GM18868 (cell line): ENCODE results near the gene LRRC55.
A peak's percentile ranks its signal among the peaks of the same experiment; 100 is the strongest.

Source experiments
- ATAC-seq: cut with Tn5 transposase; IDR thresholded peaks from one replicate; pipeline ENCODE4 v1.9.1; 2021; ENCODE audit warnings: mild to moderate bottlenecking, moderate library complexity; ENCODE audit not compliant: unreplicated experiment

Gene LRRC55

GRCh38 chr11:57199330-57199729 lies 17.6 kb downstream of the LRRC55 start:
- no peak for ATAC-seq

GRCh38 chr11:57200917-57201316 lies 19.2 kb downstream of the LRRC55 start:
- ATAC-seq = no peak

GRCh38 chr11:57202281-57202680 lies 20.5 kb downstream of the LRRC55 start:
- no peak for ATAC-seq

GRCh38 chr11:57203359-57203758 lies 21.6 kb downstream of the LRRC55 start:
- no peak for ATAC-seq

GRCh38 chr11:57203882-57204480 lies 22.2 kb downstream of the LRRC55 start:
- no peak for ATAC-seq

GRCh38 chr11:57205041-57205641 lies 23.4 kb downstream of the LRRC55 start:
- no peak for ATAC-seq

- no peak for ATAC-seq
These were observed 25.4 kb downstream of the LRRC55 start for GRCh38 chr11:57207168-57207567.

- no peak for ATAC-seq
These were observed 29.0 kb downstream of the LRRC55 start for GRCh38 chr11:57210781-57211180.

- ATAC-seq = peak; percentile 70
These were observed 31.8 kb downstream of the LRRC55 start for GRCh38 chr11:57213342-57214097.

GRCh38 chr11:57214098-57214417 lies 32.3 kb downstream of the LRRC55 start:
- no peak for ATAC-seq

GRCh38 chr11:57214494-57214893 lies 32.7 kb downstream of the LRRC55 start:
- no peak for ATAC-seq

- no peak for ATAC-seq
These were observed 34.7 kb downstream of the LRRC55 start for GRCh38 chr11:57216463-57216862.

- no peak for ATAC-seq
These were observed 35.3 kb downstream of the LRRC55 start for GRCh38 chr11:57217053-57217452.

GRCh38 chr11:57219021-57219627 lies 37.4 kb downstream of the LRRC55 start:
- no peak for ATAC-seq

- no peak for ATAC-seq
These were observed 40.5 kb downstream of the LRRC55 start for GRCh38 chr11:57222239-57222638.

GRCh38 chr11:57223601-57224000 lies 41.8 kb downstream of the LRRC55 start:
- no peak for ATAC-seq

GRCh38 chr11:57224128-57224527 lies 42.4 kb downstream of the LRRC55 start:
- ATAC-seq = no peak

GRCh38 chr11:57224537-57224936 lies 42.8 kb downstream of the LRRC55 start:
- no peak for ATAC-seq

GRCh38 chr11:57228600-57228999 lies 46.8 kb downstream of the LRRC55 start:
- no peak for ATAC-seq

GRCh38 chr11:57230316-57230715 lies 48.6 kb downstream of the LRRC55 start:
- ATAC-seq = no peak

- ATAC-seq = no peak
These were observed 49.2 kb downstream of the LRRC55 start for GRCh38 chr11:57230791-57231538.
